Uterus (tissue), 4 donors: ENCODE results near the gene PAM16. TPM values are rescaled to one million over a fixed set of nuclear protein-coding genes. Genes with fewer than 3 reads are reported as not detected.
A peak's percentile ranks its signal among the peaks of the same experiment; 100 is the strongest.

Source experiments
- DNase-seq, 2 donors: peaks; one replicate each; pipeline ENCODE4 v3.0.0-alpha.2; 2019 to 2020
- H3K27ac ChIP-seq, 2 donors: fragments of 200-600 bp; sonication (generic); 1 replicate in 1 of 2; 2 replicates in 1 of 2; pipeline ENCODE4 v1.5.1; 2016 to 2018
- H3K27me3 ChIP-seq, 2 donors: fragments of 200-600 bp; sonication (generic); one replicate each; pipeline ENCODE4 v1.5.1; 2018 to 2019; ENCODE audit warnings: control low read depth in 1 of 2
- H3K36me3 ChIP-seq, 2 donors: fragments of 200-600 bp; sonication (generic); one replicate each; pipeline ENCODE4 v1.5.1; 2019; ENCODE audit warnings: control low read depth in 1 of 2
- H3K4me1 ChIP-seq, 2 donors: fragments of 200-600 bp; sonication (generic); one replicate each; pipeline ENCODE4 v1.5.1; 2018 to 2019; ENCODE audit warnings: control low read depth in 1 of 2
- H3K4me3 ChIP-seq, 2 donors: fragments of 200-600 bp; sonication (generic); 1 replicate in 1 of 2; 2 replicates in 1 of 2; pipeline ENCODE4 v1.5.1; 2018 to 2019; ENCODE audit warnings: mild to moderate bottlenecking in 1 of 2
- H3K9me3 ChIP-seq, 2 donors: fragments of 200-600 bp; sonication (generic); one replicate each; pipeline ENCODE4 v1.5.1; 2019; ENCODE audit warnings: control low read depth in 1 of 2
- POLR2A ChIP-seq, 2 donors: fragments of 450-650 bp; IDR thresholded peaks; one replicate each; pipeline ENCODE4 v1.6.1; 2016; ENCODE audit warnings: antibody characterized with exemption in 2 of 2, mild to moderate bottlenecking in 1 of 2, moderate library complexity in 1 of 2
- intact Hi-C: fragments of 100-400 bp; cut with DNase I; formaldehyde crosslinking; loops from one replicate; pipeline ENCODE4 v1.15.1; 2023; ENCODE audit warnings: low total_unique reads
- total RNA-seq, 4 donors: library from RNA; depleted of rRNA in 3 of 4; stranded (reverse); fragments of >200 nt in 3 of 4; gene quantifications; one replicate each; pipeline versions ENCODE4 v1.1.0 to v1.2.4, GENCODE V29; 2014 to 2023
- TF ChIP-seq, protein P1 (sequence below), 4 experiments: fragments of 200-600 bp in 2 of 4; fragments of 450-650 bp in 2 of 4; sonication (generic) in 2 of 4; IDR thresholded peaks; one replicate each; pipeline ENCODE4 v1.5.1; 2016 to 2019; ENCODE audit warnings: antibody characterized with exemption in 4 of 4, mild to moderate bottlenecking in 2 of 4, moderate library complexity in 1 of 4
- donor health status: DM: yes; HTN: yes; CAD: no.

PAM16 gene
- total RNA-seq, 4 donors from 2014 or later: 8.9 to 438 (median 35.3) TPM

DNA sequence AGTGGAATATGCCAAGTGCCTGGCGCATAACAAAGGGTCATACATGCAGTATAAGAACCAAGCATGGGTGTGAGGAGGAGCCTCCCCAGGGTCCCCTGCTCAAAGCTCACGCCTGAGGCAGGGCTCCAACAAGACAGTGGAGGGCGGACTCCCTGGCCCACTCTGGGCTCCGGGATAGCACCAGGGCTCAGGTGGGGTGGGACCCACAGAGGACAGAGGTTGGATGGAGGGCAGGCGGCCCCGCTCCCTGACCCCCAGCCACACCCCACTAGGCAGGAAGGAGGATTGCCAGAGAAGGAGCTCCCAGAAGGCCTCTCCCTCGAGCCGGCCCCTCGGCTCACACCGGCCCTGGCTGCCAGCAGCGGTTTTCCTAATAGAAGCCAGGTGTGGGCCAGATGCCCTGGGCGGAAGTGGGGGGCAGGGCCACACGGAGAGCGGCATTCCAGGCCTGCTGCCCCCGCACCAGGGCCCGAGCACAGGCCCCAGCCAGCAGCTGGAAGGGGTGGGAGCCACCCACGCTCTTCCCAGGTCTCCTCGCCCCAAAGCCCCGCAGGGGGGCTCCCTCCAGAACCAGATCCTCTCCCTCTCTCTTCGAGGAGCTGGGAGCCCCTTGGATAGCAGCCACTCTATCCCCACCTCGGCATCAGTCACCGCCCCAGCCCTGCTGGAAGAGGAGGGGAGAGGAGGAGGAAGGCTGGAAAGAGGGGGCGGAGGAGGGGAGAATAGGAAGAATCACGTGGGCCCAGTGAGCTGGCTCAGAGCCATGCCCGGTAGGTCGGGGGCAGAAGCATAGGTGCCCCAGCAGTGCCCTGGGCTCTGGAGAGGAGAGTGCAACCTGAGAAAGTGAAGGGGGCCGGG is 41.5 kb upstream of the PAM16 start:
- Histone ChIP-seq H3K27ac (peak overlapping the region; percentile 83 to 89), H3K27me3 (no peaks in the 10 kb centered on the region), H3K4me1 (peaks cover 6 to 23% of the 10 kb centered on the region in 2 donors), H3K9me3 (no peaks in the 10 kb centered on the region), H3K36me3 (no peaks in the 10 kb centered on the region), H3K4me3 (no peak overlapping the region)
- no peak for TF ChIP-seq POLR2A (IDR thresholded peaks at IDR 0.05)
- TF ChIP-seq, protein P1, sequence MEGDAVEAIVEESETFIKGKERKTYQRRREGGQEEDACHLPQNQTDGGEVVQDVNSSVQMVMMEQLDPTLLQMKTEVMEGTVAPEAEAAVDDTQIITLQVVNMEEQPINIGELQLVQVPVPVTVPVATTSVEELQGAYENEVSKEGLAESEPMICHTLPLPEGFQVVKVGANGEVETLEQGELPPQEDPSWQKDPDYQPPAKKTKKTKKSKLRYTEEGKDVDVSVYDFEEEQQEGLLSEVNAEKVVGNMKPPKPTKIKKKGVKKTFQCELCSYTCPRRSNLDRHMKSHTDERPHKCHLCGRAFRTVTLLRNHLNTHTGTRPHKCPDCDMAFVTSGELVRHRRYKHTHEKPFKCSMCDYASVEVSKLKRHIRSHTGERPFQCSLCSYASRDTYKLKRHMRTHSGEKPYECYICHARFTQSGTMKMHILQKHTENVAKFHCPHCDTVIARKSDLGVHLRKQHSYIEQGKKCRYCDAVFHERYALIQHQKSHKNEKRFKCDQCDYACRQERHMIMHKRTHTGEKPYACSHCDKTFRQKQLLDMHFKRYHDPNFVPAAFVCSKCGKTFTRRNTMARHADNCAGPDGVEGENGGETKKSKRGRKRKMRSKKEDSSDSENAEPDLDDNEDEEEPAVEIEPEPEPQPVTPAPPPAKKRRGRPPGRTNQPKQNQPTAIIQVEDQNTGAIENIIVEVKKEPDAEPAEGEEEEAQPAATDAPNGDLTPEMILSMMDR (IDR thresholded peaks at IDR 0.05): no peak
- intact Hi-C loops: no loop called here
- DNase-seq: peak; percentile 84 to 87

DNA sequence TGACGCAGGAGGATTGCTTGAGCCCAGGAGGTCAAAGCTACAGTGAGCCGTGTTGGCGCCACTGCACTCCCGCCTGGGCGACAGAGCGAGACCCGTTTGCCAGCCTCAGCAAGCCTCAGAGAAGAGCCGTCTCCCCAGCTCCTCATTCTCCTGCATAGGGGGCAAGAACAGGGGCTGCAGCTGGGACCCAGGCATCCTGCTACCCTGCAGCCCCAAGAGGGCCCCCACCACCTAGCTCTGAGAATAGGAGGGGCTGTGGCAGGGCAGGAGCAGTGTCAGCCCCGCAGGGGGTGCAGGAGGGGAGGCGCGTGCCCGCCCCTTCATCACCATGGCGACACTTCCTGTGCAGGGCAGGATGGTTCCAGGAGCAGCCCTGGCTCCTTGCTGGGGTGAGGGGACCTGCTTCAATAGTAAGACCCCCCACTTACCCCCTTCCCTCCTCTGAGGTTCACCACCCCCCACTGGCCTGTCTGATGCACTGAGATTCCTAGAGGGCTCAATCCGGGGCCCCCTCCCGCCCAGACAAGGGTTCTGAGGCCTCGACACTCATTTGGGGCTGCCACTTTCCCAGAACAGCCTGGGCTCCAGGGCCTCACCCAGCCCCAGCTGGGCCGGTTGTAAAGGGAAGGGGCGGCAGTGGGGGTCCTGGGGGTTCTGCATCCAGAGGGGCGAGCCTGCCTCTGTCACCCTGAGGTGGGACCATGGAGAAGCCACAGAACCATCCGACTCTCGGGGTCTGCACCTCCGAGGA is 40.7 kb upstream of the PAM16 start:
- DNase-seq: no peak
- Histone ChIP-seq H3K36me3 (no peaks in the 10 kb centered on the region), H3K4me1 (peaks cover 6 to 27% of the 10 kb centered on the region in 2 donors), H3K9me3 (no peaks in the 10 kb centered on the region), H3K27ac (peak overlapping the region; percentile 83 to 89), H3K4me3 (no peak overlapping the region), H3K27me3 (no peaks in the 10 kb centered on the region)
- intact Hi-C loops: no loop called here
- TF ChIP-seq POLR2A (IDR thresholded peaks at IDR 0.05): no peak
- TF ChIP-seq, protein P1 (IDR thresholded peaks at IDR 0.05): no peak

DNA sequence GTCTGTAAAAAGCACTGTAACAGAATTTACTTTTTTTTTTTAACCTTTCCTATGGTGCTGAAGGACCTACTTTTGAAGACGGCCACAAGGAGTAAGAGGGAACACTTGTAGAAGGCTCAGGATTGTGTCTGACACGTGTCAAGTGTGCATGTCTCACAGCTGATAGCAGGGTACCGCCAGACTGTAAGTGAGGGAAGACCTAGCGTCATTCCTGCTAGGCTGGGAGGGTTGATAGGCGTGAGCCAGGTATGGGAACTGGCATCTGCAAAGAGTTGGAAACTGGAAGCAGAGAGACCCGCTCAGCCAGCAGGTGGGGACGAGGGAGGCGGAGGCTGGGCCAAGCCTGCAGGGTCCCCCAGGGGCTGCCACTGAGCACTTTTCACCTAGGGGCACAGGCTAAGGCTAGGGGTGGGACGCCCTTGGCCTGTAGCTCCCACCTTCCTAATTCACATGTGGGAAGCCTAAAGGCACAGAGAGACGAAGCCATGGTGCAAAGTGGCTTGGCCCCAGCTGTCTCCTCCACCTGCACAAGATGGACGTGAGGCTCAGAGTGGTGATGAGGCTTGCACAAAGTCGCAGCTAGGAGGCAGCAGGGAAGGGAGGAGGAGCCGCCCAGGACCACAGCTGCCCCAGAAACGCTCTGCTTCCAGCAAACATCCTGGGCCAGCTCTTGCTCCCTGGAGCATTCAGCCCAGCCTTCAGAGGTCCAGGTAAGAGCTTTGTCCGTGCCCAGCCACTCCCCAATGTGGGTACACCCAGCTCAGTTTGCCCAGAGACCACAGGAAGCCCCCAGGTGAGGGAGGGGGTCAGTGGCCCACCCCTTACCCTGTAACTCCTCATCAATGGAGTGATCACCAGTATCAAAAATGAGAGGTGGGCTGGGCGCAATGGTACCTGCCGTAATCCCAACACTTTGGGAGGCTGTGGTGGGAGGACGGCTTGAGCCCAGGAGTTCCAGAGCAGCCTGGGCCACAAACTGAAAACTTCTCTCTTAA is 39.4 kb upstream of the PAM16 start:
- DNase-seq: no peak
- peaks cover 6 to 30% of the 10 kb centered on the region in 2 donors for H3K4me1 ChIP-seq
- H3K4me3 ChIP-seq: no peak overlapping the region
- no peaks in the 10 kb centered on the region for H3K27me3 ChIP-seq
- H3K36me3 ChIP-seq: no peaks in the 10 kb centered on the region
- no peak overlapping the region for H3K27ac ChIP-seq
- no peak for TF ChIP-seq POLR2A (IDR thresholded peaks at IDR 0.05)
- TF ChIP-seq, protein P1 (IDR thresholded peaks at IDR 0.05): no peak
- intact Hi-C loops: no loop called here
- no peaks in the 10 kb centered on the region for H3K9me3 ChIP-seq

DNA sequence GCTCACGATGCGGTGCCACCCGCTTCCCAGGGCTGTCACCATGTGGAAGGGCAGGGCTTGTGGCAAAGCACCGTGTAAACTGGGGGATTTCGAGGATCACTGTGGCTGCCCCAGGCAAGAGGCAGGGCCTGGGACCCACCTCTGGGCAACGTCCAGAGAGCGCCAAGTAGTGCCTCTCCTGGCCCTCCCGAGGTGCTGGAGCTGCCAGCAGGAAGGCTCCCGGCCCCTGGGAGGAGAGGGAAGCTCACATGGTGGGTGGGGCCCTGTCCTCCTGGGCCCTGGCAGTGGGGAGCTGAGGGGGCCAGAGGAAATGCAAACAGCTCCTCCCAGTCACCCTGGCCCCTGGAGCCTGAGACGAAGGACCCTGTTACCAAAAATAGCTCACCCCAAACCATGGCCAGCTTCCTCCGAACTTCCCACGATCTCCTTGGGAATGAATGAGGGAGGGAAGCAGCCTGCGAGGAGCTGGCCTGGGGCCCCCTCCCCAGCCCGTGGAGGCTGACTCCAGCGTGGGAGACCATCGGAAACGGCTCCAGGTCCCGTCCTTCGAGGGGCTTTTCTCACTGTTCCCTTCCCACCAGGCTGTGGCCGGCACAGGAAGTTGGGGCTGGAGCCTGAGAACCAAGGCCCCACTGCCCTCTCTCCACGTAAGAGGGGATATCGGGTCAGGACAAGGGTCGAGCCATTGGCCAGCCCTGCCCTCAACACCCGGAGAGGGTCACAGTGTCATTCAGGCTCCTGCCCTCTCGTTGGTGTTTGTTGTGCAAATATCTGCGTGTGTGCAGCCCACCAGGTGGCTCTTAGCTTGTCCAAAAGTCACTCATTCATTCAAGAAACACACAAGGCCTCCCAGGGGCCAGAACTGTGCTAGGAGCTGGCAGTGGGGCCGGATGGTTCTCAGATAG is 38.2 kb upstream of the PAM16 start:
- peak overlapping the region; percentile 66 to 68 for H3K27ac ChIP-seq
- intact Hi-C loops: no loop called here
- H3K4me3 ChIP-seq: no peak overlapping the region
- H3K36me3 ChIP-seq: no peaks in the 10 kb centered on the region
- no peaks in the 10 kb centered on the region for H3K27me3 ChIP-seq
- H3K9me3 ChIP-seq: no peaks in the 10 kb centered on the region
- DNase-seq: no peak
- TF ChIP-seq, protein P1 (IDR thresholded peaks at IDR 0.05): no peak
- no peak for TF ChIP-seq POLR2A (IDR thresholded peaks at IDR 0.05)
- H3K4me1 ChIP-seq: peaks cover 6 to 30% of the 10 kb centered on the region in 2 donors
